NCI-H128 (cell line): ENCODE results near the gene CD7.
A peak's percentile ranks its signal among the peaks of the same experiment; 100 is the strongest.

Experiments used
- DNase-seq: peaks from one replicate; lab custom pipeline; 2025; ENCODE audit not compliant: unreplicated experiment; lab: John Stamatoyannopoulos, UW

The CD7 gene

GRCh38 chr17:82281502-82282238 is 35.7 kb downstream of the CD7 start:
- DNase-seq, result no peak

DNA sequence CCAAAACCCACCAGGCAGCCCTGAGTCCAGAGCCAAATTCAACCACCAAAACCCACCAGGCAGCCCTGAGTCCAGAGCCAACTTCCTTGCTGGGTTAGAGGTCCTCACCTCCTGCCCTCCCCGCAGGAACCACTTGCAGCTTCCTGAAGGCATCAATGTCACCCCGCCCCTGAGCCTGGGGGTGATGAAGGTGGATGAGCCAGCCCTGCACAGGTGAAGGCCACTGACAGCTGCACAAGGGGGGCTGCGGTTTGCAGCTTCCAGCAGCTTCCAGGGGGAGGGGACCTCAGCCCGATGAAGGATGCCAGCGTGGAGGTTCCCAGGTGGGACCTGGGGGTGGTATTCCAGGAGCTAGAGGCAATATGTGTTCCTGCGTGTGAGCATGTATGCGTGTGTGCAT is 36.3 kb downstream of the CD7 start:
- DNase-seq, result no peak

DNA sequence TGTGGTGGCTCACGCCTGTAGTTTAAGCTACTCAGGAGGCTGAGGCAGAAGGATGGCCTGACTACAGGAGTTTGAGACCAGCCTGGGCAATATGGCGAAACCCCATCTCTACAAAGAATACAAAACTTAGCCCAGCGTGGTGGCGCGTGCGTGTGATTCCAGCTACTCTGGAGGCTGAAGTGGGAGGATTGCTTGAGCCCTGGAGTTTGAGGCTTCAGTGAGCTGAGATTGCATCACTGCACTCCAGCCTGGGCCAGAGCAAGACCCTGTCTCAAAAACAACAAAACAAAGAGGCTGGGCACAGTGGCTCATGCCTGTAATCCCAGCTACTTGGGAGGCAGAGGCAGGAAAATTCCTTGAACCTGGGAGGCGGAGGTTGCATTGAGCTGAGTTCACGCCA is 36.9 kb downstream of the CD7 start:
- DNase-seq, result no peak

- DNase-seq, result no peak
Observed at GRCh38 chr17:82278786-82279391, 38.5 kb downstream of the CD7 start.

DNA sequence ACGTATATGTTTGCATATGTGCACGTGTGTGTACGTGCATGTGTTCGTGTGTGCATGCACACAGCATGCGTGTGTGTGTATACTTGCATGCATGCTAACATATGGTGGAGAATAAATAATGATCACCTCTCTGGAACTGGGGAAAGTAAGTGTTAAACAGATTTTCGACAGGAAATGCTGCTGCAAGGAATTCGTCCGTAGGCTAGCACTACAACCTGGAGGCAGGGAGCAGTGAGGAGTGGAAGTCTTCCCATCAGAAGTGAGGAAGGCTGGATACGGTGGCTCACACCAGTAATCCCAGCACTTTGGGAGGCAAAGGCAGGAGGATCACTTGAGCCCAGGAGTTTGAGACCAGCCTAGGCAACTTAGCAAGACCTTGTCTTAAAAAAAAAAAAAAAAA is 39.1 kb downstream of the CD7 start:
- no peak for DNase-seq

- DNase-seq, result no peak
Observed at GRCh38 chr17:82277851-82278250, 39.6 kb downstream of the CD7 start.

DNA sequence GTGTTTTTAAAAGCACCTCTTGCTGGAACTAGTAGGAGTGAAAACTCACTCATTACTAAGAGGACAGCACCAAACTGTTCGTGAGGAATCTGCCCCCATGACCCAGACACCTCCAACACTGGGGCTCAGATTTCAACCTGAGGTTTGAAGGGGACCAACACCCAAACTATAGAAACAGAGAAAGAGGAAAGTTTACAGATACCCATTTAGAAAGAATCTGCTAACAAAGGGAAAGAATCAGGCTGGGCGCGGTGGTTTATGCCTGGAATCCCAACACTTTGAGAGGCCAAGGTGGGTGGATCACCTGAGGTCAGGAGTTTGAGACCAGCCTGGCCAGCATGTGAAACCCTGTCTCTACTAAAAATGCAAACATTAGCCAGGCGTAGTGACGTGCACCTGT is 40.5 kb downstream of the CD7 start:
- no peak for DNase-seq

DNA sequence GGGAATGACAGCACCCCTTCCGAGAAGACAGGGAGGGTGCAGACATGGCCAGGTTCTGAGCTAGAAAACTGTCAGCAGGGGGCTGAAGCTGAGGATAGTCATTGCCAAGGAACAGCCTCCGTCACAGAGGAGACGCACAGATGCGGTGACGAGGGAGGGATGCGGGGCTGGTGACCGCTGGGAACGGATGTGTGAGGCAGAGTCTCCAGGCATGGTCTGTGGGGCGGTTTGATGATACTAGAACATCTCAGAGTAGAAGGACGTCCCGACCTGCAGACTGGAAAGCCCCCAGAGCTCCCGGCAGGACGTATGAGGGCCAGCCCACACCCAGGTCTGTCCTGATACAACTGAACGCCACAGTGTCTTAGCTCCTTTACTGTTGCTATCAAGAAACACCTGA is 42.1 kb downstream of the CD7 start:
- no peak for DNase-seq

DNA sequence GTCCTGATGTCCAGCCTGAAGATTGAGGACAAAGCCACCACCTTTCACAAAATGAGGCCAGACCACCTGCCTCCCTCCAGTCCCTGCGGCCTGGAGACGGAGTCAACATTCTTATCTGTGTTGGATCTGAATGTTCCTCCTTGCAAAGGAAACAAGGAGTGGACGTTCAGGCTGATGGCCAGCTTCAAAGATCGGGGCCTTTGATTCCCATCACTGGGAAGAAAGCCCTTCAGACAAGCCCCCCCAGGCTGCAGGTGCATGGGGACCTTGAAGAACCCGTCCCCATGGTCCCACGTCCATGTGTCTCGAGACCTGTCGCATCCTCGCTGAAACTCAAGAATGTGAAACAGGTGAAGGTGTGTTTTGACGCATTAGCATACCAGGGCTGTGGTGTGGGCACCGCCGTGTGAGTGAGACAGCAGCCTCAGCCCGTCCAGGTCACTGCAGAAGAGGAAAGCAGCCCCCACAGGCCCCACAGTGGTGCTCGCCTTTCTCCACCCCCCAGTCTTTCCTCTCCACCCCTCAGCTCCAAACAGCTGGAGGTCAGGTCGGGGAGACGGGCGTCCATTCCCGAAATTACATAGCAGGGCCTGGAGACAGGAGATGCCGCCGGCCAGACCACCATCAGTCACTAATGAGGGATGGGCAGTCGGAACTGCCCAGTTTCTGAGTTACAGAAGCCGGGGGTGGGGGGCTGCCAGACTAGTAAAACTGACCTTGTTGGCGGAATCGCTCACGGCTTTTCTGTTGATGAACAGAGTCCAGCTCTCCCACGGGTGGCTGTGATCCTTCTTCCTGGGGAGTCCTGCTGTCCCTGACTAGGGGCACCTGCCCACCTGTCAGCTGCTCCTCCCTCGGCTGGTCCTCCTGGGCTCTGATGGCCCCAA is 43.0 kb downstream of the CD7 start:
- DNase-seq, result no peak

- peak; percentile 39 for DNase-seq
Observed at GRCh38 chr17:82273327-82274133, 43.9 kb downstream of the CD7 start, which contains the start of gene CSNK1D. Gene CSNK1D (minus strand): TSS chr17:82273700. CDS start chr17:82273381, 319 bp downstream.

DNA sequence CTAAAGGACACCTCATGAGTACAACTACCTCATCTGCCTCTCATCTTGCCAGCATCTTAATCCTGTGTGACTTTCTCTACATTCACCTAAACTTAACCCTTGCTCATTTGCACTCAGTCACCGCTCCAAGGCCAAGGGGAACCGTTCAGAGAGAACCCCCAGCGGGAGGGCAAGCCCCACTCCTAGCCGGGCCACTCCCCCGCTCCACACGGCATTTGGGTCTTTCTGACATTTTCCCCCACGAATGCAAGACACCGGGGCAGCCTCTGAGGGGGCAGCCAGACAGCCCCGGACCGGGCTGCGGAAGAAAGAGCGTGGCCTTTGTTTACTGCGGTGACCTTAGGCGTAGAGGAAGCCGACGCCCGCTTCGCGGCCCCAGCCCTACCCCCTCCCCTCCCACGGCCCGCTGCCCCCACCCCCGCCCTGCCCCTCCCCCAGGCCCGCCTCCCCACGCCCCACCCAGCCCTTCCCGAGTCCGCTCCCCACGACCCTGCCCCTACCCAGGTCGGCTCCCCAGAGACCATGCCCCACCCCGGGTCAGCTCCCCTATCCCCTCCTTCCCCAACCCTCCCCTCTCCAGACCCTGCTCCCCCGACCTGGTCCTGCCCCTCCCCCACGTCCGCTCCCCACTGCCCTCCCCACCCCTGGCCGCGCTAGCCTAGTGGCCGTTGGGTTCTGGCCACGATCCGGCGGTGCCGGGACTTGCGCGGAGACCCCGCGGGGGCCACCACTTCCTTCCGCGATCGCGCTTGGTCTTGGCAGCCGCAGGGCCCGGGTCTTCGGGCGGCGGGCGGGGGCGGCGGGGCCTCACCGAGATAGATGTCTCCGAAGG is 44.7 kb downstream of the CD7 start:
- DNase-seq, result no peak

- no peak for DNase-seq
Observed at GRCh38 chr17:82271401-82271800, 46.0 kb downstream of the CD7 start.

- no peak for DNase-seq
Observed at GRCh38 chr17:82270651-82271050, 46.8 kb downstream of the CD7 start.

- DNase-seq, result no peak
Observed at GRCh38 chr17:82269882-82270500, 47.4 kb downstream of the CD7 start.

- DNase-seq, result no peak
Observed at GRCh38 chr17:82269138-82269881, 48.1 kb downstream of the CD7 start.

DNA sequence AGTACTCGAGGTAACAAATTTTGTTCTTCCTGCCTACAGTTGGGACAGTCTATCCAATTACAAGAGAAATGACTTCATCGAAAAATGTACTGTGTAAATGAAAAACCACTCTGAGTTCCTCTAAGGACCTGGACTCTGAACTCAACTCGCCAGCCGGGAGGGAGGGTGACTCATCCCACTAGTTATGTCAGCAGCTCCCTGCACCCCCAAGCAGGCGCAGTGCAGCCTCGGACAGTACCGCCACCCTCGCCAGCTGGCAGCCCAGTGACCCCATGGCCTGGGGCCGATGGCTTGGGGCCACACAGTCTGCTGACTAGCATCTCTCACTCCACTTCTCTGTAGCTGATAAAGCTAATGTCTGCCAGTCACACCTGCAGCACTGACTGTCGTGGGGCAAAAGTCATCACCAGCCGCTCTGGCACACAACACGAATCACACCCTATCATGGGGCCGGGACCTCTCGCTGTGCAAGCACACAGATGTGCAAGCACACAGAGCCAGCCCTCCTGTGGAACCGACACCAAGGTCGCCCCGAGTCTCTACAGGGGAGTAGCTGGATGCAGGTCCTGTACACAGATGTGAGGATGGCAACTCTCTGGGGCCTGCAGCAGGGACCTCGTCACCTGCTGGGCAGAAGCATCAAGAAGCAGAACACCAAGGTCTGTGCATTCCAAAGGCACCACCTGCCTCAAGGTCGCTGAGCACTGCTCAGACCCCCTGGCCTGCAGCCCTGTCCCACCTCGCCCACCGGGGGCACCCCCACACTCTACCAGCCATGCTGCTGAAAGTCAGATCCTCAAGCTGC is 49.6 kb downstream of the CD7 start:
- no peak for DNase-seq

GRCh38 chr17:82266142-82266541 is 51.3 kb downstream of the CD7 start:
- no peak for DNase-seq
